GOT3 (cell line): ENCODE measurements around the gene ACP3.
"Not testable (repeated sequence)": the region's sequence is repeated elsewhere in the genome, so short reads cannot be mapped to it uniquely, and the experiment has no call there.

Experiments
- DNase-seq: peaks from one replicate; lab custom pipeline; 2025; ENCODE audit warnings: mixed read lengths; lab: John Stamatoyannopoulos, UW

Gene ACP3

DNA sequence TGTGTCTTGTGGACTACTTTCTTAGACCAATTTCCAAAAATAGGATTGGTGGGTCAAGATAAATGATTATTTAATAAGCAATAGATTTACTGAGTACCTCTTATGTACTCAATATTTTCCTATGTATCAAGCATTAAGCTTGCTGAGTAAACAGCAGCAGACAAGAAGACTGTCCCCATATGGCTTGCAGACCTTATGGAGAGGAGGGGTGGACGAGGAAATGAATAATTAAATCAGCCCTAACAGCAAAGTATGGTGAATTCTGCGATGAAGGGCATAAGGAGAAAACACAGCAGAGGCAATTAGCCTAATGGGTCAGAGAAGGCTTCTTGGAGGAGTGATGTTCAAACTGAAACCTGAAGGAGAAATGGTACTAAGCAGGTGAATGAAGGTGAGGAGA, 45.1 kb downstream of the ACP3 start:
- DNase-seq = no peak

GRCh38 chr3:132368515-132368914, 51.3 kb downstream of the ACP3 start:
- DNase-seq = no peak

DNA sequence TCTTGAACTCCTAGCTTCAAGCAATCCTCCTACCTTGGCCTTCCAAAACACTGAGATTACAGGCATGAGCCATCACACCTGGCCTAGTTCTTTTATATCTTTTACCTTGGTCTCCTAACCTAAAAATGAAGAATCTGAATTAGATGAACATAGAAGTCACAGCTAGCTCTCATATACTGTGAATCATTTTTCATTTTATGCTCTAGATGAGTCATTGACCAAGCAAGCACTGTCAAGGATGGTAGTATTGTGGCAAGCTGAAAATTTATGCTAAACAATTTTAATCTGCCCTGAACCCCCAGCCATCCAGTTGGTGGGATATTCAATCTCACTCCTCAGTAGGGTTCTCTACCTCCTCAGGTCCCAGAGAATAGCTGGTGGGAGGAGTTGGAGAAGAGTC, 51.8 kb downstream of the ACP3 start:
- DNase-seq = no peak

GRCh38 chr3:132376945-132377354, 59.7 kb downstream of the ACP3 start:
- DNase-seq = not testable (repeated sequence)

- DNase-seq = no peak
Observed at GRCh38 chr3:132378048-132378762, 61.0 kb downstream of the ACP3 start.

DNA sequence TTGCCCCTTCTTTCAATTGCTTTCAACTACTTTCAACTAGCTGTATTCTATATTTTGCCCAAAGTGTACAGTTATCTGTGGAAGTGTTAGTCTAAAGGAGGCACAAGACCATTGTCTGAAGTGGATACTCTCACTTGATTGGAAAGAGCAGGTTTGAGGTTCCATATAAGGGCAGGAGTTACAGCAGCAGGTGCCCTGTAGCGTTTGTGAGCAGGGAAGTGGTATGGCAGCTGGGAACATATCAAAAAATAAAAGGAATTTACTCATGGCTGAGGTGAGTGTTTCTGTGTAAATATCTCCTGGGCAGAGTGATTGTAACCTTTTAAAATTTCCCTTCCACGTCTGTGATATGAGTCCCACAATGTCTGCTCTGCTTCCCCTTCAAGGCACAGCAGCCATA, 61.6 kb downstream of the ACP3 start:
- DNase-seq = no peak

GRCh38 chr3:132380920-132381319, 63.7 kb downstream of the ACP3 start:
- DNase-seq = no peak

GRCh38 chr3:132381348-132381944, 64.2 kb downstream of the ACP3 start:
- DNase-seq = no peak

DNA sequence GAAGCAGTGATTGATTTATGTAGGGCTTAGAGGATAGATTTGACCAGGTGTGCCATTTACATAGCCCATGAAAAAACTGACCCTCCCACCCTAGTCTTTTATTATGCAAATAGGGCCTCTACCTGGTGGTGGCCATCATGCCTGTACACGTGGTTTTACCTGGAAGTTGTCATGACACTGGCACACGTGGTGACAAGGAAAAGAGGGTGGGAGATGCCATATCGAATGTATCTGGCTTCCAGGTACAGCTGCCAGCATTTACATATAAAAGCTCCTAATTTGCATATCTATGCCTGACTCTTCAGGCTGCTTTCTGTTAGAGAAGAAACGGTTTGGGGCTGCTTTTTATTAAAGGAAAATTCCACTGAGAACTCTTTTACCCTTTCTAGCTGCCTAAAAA, 65.1 kb downstream of the ACP3 start:
- DNase-seq = no peak

GRCh38 chr3:132382688-132383194, 65.5 kb downstream of the ACP3 start:
- DNase-seq = no peak

GRCh38 chr3:132386259-132386658, 69.1 kb downstream of the ACP3 start:
- no peak for DNase-seq

DNA sequence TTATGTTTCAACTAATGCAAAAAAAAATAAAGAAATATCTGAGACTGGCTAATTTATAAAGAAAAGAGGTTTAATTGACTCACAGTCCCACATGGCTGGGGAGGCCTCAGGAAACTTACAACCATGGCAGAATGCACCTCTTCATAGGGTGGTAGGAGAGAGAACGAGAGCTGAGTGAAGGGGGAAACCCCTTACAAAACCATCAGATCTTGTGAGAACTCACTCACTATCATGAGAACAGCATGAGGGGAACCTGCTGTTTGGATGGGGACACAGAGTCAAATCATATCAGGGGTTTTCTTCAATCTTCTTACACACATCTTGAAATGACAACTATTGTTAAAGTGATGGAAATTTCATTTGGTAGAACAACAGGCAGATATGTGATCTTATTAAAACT, 75.5 kb downstream of the ACP3 start:
- not testable (repeated sequence) for DNase-seq

GRCh38 chr3:132394320-132394719, 77.1 kb downstream of the ACP3 start:
- DNase-seq = no peak

- no peak for DNase-seq
Observed at GRCh38 chr3:132395126-132395525, 77.9 kb downstream of the ACP3 start.

DNA sequence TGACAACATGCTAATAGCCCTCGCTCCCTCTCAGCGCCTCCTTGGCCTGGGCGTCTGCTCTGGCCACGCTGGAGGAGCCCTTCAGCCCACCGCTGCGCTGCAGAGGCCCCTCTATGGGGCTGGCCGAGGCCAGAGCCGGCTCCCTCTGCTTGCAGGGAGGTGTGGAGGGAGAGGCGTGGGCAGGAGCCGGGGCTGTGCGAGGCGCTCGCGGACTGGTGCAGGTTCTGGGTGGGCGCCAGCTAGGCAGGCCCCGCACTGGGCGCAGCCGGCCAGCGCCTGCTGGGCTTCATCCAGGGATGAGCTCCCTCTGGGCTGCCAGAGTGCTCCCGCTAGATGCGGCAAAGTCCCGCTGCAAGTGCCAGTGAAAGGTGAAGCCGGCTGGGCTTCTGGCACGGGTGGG, 79.0 kb downstream of the ACP3 start:
- DNase-seq = no peak

DNA sequence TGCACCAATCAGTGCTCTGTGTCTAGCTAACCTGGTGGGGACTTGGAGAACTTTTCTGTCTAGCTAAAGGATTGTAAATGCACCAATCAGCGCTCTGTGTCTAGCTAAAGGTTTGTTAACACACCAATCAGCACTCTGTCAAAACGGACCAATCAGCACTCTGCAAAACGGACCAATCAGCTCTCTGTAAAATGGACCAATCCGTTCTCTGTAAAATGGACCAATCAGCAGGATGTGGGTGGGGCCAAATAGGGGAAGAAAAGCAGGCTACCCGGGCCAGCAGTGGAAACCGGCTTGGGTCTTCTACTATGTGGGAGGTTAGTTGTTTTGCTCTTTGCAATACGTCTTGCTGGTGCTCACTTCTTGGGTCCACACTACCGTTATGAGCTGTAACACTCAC, 79.6 kb downstream of the ACP3 start:
- not testable (repeated sequence) for DNase-seq

DNA sequence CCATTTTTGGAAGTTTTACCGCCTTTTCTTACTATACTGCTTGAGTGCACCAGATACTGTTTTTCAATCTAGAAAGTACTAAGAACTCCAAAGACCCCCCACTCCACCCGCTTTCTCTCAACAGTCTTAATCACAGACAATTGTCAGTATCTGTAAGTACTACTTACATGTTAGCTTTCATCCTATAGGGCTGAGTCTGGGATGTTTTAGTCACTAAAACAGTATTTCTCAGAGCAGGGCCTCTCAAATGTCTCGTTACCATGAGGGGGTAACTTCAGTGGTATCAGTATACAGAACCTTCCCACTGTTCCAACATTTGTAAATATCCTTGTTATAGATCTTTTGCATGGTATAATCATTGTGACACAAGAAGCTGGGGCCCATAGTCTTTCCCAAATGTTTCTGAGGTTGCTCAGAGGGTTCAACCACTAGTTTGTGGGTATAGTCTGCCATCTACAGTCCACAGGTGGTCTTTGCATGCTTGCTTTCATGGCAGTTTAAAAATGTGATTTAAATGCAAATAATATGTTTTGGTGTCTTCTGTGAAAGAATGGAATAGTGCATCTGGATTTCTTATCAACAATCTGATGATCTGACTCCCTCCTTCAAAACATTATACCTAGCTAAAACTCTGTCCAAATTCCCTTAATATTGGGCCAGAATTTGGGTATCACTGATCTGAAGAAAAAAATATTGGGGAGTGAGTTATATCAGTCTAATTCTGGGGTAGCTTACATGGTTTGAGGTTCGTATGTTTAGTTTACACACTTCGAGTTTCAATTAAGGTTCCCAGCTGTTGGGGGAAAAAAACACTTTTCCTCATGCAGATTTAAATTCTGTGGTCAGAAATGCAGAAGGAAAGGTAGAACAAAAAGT, 82.1 kb downstream of the ACP3 start:
- no peak for DNase-seq

DNA sequence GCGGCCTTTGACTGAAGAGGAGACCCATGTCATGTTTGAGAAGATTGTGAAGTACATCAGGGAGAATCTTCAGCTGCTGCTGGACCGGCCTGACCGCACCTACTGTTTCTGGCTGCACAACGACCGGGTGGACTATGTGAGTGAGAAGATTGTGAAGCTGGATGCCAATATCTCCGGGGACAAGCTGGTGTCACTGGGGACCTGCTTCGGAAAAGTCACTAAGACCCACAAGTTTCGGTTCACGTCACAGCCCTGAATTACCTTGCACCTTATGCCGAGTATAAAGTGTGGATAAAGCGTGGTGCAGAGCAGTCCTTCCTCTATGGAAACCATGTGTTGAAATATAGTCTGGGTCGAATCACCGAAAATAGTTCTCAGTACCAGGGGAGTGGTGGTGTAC, 84.0 kb downstream of the ACP3 start:
- DNase-seq = no peak

- DNase-seq = no peak
Observed at GRCh38 chr3:132404276-132404675, 87.1 kb downstream of the ACP3 start.

GRCh38 chr3:132405188-132405587, 88.0 kb downstream of the ACP3 start:
- DNase-seq = no peak

DNA sequence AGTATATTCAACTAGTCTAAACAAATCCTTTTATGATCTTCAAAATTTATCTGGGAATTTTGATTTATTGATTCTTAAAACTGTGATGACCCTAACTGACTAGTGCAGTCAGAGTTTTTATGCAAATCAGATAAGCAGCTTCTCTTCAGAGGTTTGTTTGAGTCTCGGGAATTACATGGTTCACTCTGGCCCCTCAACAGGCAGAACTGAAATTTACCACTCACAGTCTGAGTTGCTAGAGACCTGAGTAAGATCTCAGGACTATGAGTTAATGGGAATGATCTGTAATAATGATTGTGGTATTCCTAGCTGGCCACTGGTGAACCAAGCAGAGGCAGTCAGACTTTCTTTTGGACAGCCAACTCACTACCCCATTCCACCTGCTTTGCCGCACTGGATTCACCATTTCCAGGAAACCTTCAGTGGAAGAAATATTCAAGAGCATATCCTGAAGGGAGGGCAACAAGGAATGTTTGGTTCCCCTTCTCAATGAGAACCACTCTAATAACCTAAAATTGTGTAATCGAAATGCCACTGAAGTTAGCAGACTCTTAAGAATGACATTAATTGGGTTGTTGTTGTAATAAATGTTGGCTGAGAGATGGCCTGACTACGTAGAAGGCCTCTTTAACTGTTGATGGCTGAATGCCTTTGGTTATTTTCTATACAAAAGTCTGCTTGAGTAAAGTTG, 88.5 kb downstream of the ACP3 start:
- no peak for DNase-seq

- no peak for DNase-seq
Observed at GRCh38 chr3:132406587-132406986, 89.4 kb downstream of the ACP3 start.
